ENCODE results near the gene ELFN1.
"Not testable (repeated sequence)": the region's sequence is repeated elsewhere in the genome, so short reads cannot be mapped to it uniquely, and the experiment has no call there.

The ELFN1 gene

GRCh38 chr7:1713502-1714484, 43.7 kb downstream of the ELFN1 start:
- no peak for FAIRE-seq

DNA sequence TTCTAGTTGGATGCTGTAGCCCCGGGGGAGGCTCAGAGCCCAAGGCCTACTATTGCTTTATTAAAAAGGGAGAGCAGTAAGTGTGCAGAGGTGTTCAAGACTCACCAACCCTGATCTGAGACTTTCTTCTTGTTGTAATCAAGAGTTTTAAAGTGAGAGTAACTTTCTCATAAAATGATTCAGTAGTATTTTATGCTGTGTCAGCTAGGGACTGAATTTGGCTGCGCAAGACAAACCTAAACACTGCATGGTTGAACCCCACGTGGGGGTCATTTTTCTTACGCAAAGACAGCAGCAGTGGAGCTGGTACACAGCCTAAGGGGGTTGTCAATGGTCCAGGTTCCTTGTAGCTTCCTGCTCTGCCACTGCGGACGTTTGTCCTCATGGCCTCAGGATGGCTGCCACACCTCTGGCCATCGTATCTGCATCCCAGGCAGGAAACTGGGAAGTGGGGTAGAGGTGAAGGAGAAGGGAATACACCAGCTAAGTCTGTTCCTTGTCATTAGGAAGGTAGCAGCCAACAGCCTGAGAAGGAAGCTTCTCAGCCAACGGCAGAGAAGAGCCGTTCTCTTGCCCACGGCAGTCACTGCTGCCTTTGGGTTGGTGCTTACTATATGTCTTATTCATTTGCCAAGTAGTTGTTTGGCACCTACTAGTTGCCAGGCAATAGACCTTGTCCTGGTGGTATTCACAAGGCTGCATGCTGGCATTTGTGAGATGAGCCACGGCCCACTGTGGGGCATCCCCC, 44.7 kb downstream of the ELFN1 start:
- no peak for FAIRE-seq

- no peak for FAIRE-seq
Observed at GRCh38 chr7:1715331-1715625, 45.2 kb downstream of the ELFN1 start.

GRCh38 chr7:1715671-1716074, 45.6 kb downstream of the ELFN1 start:
- FAIRE-seq = no peak

GRCh38 chr7:1716263-1717094, 46.4 kb downstream of the ELFN1 start:
- FAIRE-seq = no peak

GRCh38 chr7:1717095-1717483, 47.0 kb downstream of the ELFN1 start:
- FAIRE-seq = no peak

DNA sequence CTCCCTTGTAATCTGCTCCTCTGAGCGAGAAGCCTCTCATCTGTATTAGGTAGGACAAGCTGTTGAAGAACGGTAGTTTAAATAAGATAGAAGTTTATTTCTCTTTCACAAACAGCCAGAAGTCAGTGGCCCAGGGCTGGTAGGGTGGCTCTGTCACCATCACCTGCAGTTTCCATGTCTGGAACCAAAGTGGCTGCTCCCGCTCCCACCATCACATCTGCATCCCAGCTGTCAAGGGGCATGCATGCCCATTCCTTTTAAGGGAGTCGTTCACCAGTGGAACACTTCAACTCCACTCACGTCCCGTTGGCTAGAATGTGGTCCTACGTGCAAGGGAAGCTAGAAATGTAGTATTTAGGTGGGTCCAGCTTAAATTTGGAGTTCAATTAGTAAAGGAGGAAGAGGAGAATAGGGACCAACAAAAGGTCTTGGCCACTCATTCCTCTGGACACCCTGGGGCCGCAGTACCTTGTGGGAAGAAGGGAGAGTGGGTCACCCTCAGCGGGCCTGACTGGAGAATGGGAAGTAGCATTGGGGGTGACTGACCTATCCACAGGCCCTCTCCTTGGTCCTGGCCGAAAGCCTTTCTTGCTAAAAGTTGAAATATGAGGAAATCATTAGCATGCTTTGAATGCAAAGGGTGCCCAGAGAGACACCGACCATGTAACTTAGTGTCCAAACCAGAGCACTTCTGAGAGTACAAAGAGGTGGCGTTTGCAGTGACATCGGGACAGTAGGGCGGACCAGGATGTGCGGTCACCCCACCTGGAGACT, 48.0 kb downstream of the ELFN1 start:
- no peak for FAIRE-seq

DNA sequence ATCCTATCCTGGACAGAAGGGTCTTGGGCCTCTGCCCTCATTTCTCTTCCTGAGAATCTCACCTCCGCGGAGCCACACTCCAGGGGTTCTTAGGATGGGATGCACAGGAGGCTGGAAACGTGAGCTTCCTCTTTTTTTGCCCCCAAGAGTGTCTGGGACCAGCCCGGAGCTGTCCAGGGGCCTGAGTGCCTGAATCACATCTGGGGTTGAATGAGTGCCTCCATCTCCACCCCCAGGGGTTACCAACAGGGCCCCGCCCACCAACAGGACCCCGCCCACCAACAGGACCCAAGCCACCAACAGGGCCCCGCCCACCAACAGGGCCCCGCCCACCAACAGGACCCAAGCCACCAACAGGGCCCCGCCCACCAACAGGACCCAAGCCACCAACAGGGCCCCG, 48.8 kb downstream of the ELFN1 start:
- not testable (repeated sequence) for FAIRE-seq

GRCh38 chr7:1719256-1719655, 49.2 kb downstream of the ELFN1 start:
- not testable (repeated sequence) for FAIRE-seq

- no peak for FAIRE-seq
Observed at GRCh38 chr7:1719913-1720312, 49.8 kb downstream of the ELFN1 start.

DNA sequence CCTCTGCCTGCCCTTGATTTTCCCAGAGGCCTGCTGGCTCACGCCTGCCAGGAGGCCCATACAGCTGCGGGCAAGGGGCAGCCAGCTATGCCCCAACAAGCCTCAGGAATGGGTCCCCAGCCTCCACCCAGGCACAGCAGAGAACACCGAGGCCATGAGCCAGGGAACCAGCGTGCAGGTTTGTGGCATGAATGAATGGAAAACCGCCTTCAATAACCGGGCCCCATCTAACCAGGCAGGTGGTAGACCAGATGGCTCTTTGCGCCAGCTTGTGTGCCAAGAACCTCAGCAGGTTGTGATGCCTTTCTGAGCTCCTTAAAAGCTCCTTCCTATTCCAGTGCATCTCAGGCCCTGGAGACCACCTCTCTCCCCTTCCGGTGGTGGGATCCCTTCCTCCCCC, 50.2 kb downstream of the ELFN1 start:
- no peak for FAIRE-seq

DNA sequence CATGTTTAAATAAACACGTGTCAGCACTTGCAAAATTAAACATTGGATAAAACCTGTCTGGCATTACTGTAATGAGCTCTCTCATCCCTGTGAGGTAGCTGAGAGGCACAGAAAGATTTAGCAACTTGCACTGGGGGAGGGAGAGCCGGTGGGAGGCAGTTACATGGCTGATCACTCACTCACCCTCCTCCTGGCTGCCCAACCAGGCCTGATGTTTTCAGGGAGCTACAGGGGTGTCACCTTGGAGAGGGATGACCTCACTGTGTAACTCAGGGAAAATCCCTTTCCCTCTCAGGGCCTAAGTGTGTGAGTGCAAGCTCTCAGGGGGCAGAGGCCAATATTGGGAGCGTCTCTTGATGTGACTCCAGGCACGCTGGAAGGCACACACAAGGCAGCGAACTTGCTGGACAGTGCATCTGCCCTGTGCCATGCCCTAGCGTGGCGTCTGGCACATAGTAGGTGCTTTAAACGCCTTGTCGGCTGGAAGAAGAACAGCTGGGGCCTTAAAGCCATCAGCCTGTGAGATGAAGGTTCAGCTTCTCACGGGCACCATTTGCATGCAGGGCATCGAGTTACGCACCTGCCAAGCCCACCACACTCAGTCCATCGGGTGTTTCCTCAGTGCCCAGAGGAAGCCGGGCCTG, 51.1 kb downstream of the ELFN1 start:
- FAIRE-seq = no peak

- no peak for FAIRE-seq
Observed at GRCh38 chr7:1723254-1723653, 53.2 kb downstream of the ELFN1 start.

DNA sequence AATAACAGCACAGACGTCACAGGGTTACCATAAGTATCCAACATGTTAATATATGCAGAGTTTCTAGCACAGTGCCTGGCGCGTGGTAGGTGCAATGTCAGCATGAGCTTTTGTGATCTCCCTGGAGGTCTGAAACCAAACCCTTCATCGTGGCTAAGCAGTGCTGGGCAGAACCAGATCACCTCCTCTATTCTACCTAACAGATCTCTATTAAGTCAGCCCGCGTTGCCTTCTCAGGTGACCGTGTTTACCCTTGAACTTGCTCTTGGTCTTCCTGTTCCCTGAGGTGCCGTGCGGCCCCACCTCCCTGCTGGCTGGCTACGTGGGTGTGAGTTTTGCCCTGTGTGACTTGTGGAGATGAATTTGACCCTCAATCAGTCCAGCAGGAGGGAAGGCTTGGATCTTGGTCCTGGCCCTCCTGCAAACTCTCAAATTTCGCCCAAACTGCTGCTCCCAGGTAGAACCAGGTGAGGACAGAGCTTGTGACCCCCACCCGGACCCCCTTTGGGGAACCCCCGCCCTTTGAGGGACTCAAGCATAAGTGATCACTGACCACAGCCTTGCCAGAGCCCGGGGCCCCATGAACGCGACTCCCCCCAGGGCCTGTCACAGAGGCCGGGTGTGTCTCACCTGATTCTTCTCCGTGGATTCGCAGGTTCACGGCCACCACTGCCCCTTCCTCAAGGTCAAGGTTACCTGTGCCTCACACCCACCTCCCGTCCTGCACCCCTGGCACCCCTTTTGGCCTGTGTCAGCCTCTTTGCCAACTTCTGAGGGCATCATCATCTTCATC, 54.2 kb downstream of the ELFN1 start:
- FAIRE-seq = no peak

DNA sequence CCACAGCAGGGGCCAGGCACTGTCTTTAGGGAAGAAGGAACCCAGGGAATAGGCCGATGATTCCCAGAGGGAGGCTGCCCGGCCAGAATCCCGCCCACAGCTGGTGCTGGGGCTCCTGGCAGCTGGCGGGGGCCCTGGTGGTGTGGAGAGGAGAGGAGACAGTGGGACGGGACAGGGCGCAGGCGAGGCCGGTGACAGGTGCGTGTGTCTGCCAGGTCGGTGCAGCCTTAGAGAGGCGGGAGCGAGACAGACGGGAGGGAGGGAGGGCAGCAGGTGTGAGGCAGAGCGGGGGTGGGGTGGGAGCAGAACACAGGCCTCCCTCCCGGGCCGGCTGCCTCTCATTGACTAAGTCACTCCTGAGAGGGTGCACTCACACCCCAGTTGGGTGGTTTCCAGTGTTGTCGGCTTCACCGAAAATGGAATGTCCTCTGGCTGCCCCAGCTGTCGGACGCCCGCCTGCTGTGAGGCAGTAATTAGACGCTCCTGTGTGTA, 55.2 kb downstream of the ELFN1 start:
- no peak for FAIRE-seq

- FAIRE-seq = no peak
Observed at GRCh38 chr7:1725766-1726630, 55.9 kb downstream of the ELFN1 start.

DNA sequence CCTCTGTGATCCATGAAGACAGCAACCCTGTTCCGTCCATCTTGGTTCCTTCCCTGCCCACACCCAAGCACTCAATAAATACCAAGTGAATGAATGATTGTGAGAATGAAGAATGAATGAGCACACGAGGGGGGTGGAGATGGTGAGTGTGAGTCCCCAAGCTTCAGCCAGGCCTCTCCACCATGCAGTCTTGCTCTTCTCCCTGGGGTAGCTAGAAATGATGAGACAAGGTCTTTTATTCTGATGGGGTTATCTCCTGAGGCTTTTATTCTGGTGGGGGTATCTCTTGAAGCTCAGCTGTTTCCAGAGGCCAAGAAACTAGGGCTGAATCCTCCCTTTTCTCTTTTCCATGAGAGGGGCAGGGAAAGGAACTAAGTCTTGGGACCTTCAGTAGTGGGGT, 57.0 kb downstream of the ELFN1 start:
- no peak for FAIRE-seq

GRCh38 chr7:1727812-1728570, 57.9 kb downstream of the ELFN1 start:
- FAIRE-seq = no peak

DNA sequence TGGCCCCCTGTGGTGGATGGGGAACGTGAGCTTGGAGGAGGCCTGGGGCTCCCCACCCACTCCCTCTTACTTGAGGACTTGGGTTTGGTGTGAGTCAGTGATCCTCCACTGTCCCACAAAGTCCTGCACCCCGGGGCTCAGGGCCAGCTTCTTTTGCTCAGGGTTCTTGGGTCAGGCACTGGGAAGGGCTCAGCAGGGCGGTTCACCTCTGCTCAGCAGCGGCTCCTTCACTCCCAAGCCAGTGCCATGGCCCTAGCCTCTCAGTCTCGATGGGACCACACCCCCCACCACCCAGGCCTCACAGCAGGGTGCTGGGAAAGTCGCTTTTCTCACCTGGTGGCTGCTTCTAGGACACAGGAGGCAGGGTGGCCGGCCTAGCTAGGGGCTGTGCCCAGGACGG, 59.1 kb downstream of the ELFN1 start:
- FAIRE-seq = no peak

Measured in G401.6 (cell line).